Right ventricle myocardium superior (tissue), 1 donor: Measurements from ENCODE around the gene TGFBRAP1. TPM values are rescaled to one million over a fixed set of nuclear protein-coding genes. Genes with fewer than 3 reads are reported as not detected.
A peak's percentile ranks its signal among the peaks of the same experiment; 100 is the strongest.
"Not testable (repeated sequence)": the region's sequence is repeated elsewhere in the genome, so short reads cannot be mapped to it uniquely, and the experiment has no call there.

ENCODE experiments used
- ATAC-seq: fragments of 200-7000 bp; cut with Tn5 transposase; one replicate; pipeline ENCODE4 v1.9.1; 2020; ENCODE audit warnings: mild to moderate bottlenecking; ENCODE audit not compliant: poor library complexity
- DNase-seq: peaks from one replicate; pipeline ENCODE4 v3.0.0-alpha.2; 2020
- intact Hi-C: fragments of 100-400 bp; cut with DNase I; formaldehyde crosslinking; loops from one replicate; pipeline ENCODE4 v1.11.2; 2022
- total RNA-seq: library from RNA; stranded (reverse); fragmentation: NEBNext Ultra II Directional; extraction: Animal tissue kit (Norgen Biotek cat#: 25700); gene quantifications from one replicate; pipeline ENCODE4 v1.2.1, GENCODE V29; 2021
- donor health status: DM: no; HTN: yes; CAD: no; lungs with severe emphysema.

TGFBRAP1 gene
- total RNA-seq, 1 donor from 2014 or later, result 8.6 TPM

- intact Hi-C loops, result no loop called here
- DNase-seq, result no peak
- peak; percentile 0 for ATAC-seq
Measured at GRCh38 chr2:105362862-105363591, 33.5 kb upstream of the TGFBRAP1 start.

- DNase-seq, result no peak
- ATAC-seq, result no peak
- intact Hi-C loops, result no loop called here
Measured at GRCh38 chr2:105361102-105361889, 31.8 kb upstream of the TGFBRAP1 start.

- intact Hi-C loops, result no loop called here
- ATAC-seq (peak; percentile 8), DNase-seq (no peak)
Measured at GRCh38 chr2:105358593-105358992, 29.1 kb upstream of the TGFBRAP1 start.

DNA sequence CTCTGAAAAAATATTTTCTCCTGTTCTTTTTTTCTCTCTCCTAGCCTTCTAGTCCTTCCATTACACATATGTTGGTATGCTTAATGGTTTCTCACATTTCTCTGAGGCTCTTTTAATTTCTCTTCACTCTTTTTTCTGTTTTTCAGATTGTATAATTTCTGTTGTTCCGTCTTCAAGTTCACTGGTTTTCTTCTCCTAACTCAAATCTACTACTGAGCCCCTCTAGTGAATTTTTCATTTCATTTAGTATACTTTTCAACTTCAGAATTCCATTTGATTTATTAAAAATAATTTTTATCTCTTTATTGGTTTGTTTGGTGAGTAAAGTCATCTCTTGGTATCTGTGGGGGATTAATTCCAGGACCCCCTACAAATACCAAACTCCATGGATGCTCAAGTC lies 27.6 kb upstream of the TGFBRAP1 start:
- intact Hi-C loops, result no loop called here
- ATAC-seq (no peak), DNase-seq (no peak)

DNA sequence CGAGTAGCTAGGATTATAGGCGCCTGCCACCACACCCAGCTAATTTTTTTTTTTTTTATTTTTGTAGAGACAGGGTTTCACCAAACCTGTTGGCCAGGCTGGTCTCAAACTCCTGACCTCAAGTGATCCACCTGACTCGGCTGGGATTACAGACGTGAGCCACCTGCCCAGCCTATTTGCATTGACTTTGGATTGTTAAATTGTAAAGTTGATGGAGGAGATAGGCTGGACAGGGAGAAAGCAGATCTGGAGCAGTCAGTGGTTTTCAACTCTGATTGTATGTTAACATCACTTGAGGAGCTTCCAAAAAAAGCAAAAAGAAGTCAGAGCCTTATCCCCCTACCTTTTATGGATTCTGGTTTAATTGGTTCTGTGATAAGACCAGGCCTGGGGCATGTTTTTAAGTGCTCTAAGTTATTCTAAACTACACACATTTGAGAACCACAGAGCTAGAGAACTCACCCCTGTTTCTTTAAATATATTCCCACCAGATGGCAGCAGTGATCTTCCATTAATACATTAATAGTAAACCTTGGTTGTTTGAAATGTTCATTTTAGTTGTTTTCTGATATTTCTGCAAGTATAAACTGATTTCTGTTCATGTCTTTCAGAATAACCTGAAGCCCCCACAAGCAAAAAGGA lies 15.3 kb upstream of the TGFBRAP1 start:
- intact Hi-C loops, result loop anchor here (10.0 kb wide), 1 partner anchor 200 kb away; no protein-coding TSS in a partner anchor
- no peak for DNase-seq
- peak; percentile 64 for ATAC-seq

GRCh38 chr2:105339414-105339813 lies 9.9 kb upstream of the TGFBRAP1 start:
- DNase-seq, result no peak
- ATAC-seq, result no peak
- intact Hi-C loops, result no loop called here

DNA sequence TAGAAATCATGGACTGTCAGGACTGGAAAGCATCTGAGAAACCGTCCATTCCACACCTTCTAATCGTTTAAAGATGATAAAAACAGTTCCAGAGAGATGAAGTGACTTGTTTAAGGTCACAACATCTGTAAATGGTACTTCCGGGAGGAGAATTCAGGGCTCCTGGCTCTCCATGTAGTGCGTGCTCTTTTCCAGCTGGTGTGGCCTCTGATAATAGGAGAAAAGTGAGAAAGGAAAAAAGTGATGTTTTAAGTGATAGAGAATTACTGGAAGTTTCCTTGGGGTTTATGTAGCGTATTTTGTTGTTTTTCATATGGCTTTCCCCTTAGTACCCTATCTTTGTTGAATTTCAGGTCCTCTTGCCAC lies 8.5 kb upstream of the TGFBRAP1 start:
- peak; percentile 2 for ATAC-seq
- no peak for DNase-seq
- intact Hi-C loops, result no loop called here

DNA sequence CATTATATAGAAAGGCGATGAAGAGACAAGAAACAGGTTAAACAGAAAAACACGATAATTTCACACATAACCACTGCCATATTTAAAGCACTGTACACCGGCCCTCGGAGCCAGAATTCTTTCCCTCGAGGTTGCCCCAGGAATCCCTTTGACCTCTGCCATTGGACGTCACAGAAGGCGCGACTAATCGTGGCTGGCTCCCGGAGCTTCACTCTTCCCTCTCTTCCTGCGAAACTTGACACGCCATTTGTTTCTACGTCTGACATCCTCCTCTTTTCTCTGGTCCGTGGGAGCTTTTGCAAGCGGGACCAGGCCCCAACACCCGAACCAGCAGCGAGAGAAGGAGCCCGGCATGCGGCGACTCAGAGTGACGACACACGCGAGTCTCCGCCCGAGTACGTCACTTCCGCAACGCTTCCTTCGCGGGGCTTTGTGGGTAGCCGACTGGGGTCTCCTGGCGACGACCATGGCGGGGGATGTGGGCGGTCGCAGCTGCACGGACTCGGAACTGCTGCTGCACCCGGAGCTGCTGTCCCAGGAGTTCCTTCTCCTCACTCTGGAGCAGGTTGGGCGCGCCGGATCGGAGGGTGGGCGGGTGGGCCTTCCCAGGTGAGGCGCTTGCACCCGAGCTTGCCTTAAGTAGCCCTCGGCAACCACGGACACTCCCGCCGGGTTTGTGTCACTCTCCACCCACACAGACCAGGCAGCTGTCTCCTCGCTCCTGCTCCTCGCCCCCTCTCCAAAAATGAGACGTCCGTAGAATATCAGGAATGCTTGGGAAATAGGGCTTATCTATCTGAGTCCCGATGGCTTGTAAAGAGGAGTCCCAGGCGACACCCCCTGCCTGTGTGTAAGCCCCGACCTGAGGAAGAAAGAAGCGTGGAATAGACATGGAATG lies 7.8 kb upstream of the TGFBRAP1 start, which contains the start of gene C2orf49:
Gene C2orf49 (plus strand): TSS at position 419 of the 898 bp plus-strand sequence. CDS start 48 bp downstream, at position 467.
- intact Hi-C loops, result no loop called here
- ATAC-seq, result peak; percentile 97

DNA sequence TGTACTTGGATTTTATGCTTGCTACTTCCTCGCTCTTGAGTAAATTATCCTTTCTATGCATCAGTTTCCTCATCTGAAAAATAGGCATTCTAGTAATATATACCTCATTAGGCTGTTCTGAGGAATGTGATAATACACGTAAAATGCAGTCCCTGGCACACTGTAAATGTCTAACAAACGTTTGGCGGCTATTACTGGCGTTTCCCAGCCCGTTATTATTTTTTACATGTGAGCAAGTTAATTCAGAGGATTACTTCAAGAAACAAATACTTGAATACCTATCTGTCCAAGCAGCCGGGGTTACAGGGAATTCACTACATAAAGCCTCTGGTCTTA lies 7.2 kb upstream of the TGFBRAP1 start:
- no peak for ATAC-seq
- DNase-seq, result no peak
- intact Hi-C loops, result no loop called here

More for the DNA sequence above, 7.8 kb upstream of the TGFBRAP1 start, which contains the start of gene C2orf49:
- peak; percentile 93 for DNase-seq

GRCh38 chr2:105335469-105335868 lies 5.9 kb upstream of the TGFBRAP1 start:
- intact Hi-C loops, result no loop called here
- no peak for ATAC-seq
- DNase-seq, result no peak

GRCh38 chr2:105334211-105334610 lies 4.7 kb upstream of the TGFBRAP1 start:
- intact Hi-C loops, result no loop called here
- ATAC-seq, result no peak
- DNase-seq, result no peak

DNA sequence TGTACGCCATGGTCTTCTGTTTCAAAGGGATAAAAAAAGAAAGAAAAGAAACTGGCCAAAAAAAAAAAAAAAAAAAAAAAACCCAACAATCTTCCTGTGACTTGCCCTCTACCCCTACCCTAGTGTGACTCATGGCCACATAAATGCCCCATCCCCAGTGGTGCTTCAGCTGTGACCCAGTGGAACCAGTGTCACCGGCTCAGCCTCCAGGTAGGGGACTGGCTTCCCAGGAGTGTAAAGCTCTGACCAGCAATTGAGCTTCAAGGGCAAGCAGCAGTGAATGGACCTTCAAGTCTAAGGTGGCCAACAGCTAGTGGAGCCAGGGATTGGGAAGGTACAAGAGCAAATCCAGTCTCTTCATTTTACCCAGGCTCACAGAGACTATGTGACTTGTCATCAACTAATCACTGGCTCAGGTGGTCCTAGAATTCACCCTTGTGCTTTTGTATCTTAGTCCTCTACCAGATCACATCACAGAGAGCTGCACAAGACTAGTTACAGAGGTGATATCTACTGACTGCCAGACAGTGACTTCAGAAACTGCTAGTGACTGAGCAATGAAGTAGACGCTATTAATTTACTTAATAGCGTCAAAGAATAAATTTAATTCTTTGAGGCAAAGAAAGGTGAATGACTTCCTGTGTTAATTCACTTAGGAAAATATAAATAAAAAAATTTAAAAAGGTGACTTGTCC lies 1.3 kb upstream of the TGFBRAP1 start:
- intact Hi-C loops, result no loop called here
- DNase-seq (no peak), ATAC-seq (no peak)

GRCh38 chr2:105329197-105329554 lies 359 bp downstream of the TGFBRAP1 start:
- DNase-seq (no peak), ATAC-seq (peak; percentile 10)
- intact Hi-C loops, result no loop called here

DNA sequence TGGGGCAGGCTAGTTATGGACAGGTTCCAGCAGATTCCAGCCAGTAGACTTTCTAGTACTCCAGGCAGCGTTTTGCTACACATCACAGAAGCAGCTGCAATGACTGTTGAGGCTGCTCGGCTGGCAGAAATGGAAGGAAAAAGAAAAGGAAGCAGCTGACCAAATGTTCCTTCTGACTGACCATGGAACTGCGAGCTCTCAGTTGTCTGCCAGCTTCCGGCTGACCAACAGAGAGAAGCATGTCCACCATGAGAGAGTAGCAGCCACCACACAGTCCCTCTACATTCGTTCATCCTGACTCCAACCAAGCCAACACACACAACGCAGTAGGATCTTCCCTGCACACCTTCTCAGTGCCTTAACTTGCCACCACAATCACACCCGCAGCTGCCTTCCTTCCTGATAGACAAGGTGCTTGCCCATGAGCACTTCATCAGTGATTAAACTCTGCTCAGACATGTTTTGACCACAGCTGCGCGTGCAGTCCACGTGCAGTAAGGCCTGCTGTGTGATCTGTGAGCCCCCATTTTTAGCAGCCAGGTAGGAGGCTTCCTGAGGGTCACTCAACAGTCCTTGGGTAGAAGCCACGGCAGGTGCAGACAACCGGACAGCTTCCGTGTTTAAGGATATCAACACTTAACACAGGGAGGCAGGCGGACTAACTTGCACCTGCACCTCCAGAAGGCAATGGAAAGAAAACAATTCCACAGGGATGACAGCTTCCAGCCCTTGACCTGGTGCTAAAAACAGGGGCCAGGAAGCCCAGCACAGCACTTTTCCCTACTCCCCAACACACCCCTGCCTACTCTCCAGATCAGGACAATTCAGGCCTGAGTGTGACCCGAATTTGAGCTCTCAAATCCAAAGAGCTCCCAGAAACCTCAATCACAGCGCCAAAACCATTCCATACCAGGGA lies 996 bp downstream of the TGFBRAP1 start:
- peak; percentile 30 for ATAC-seq
- intact Hi-C loops, result no loop called here

GRCh38 chr2:105327690-105328089 lies 1.8 kb downstream of the TGFBRAP1 start:
- no peak for DNase-seq
- intact Hi-C loops, result no loop called here
- no peak for ATAC-seq

More for the DNA sequence above, 996 bp downstream of the TGFBRAP1 start:
- peak; percentile 50 for DNase-seq

DNA sequence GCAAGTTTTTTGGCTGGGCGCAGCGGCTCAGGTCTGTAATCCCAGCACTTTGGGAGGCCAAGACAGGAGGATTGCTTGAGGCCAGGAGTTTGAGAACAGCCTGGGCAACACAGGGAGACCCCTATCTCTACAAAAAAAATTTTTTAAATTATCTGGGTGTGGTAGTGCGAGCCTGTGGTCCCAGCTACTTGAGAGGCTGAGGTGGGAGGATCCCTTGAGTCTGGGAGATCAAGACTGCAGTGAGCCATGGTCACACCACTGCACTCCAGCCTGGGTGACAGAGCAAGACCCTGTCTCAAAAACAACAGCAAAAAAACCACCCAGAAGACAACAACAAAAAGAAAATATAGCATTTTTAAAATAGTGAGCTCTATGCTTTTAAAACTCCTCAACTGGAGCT lies 2.3 kb downstream of the TGFBRAP1 start:
- intact Hi-C loops, result not testable (repeated sequence)

DNA sequence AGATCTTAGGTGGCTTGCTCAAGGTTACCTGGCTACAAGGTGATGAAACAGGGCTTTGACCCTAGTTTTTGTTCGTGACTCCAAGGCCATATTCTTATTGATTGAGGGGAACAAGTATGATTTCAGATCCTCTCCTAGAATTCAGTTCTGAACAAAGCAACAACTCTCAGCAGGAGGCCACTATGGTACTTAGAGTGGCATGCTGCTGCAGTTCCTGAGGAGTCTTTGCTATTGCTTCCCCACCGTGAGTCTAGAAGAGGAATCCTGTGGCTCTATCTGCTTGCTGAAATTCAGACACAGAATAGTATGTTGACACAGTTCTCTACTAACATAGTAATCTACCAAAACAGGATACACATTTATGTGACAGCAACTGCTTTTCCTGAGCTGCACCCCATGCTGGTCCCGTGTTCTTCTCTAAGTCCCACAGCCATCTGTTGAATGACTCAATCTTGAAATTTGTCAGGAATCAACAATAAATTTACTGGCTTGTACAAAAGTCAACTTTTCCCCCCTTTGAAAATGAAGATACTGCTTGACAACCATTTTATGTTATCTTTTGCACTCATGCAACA lies 4.1 kb downstream of the TGFBRAP1 start:
- intact Hi-C loops, result no loop called here

More for the DNA sequence above, 2.3 kb downstream of the TGFBRAP1 start:
- not testable (repeated sequence) for DNase-seq, ATAC-seq

More for the DNA sequence above, 4.1 kb downstream of the TGFBRAP1 start:
- DNase-seq, result no peak
- ATAC-seq, result no peak
